GM10266 (cell line): ENCODE data around the gene CALN1.

ENCODE experiments used
- DNase-seq: peaks from one replicate; pipeline ENCODE4 v3.0.0; 2012; ENCODE audit errors: extremely low spot score
- TF ChIP-seq, protein P1 (sequence below): IDR thresholded peaks from 2 replicates; pipeline ENCODE4 v1.5.1; 2012; ENCODE audit warnings: mild to moderate bottlenecking, low read depth; ENCODE audit not compliant: control insufficient read depth, insufficient read depth; ENCODE audit errors: missing control alignments

The CALN1 gene

DNA sequence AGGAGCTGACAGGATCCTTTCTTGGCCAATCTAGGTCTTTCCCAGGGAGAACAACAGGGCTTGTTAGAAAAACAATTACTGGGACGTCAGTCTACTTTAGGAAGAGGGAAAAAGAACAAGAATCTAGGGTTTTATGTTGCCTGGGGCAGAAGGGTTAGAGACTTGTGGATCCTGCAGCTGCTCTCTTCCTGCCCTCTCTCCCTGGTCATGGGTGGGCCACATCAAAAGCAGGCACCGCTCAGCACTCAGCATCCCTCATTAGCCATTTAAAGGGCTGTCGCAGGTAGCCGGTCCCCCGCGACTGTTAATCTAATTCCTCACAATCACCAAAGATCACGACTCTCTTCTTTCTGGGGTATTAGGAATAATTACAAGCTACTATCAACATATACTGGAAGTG, 631.9 kb downstream of the CALN1 start:
- DNase-seq, result no peak
- TF ChIP-seq, protein P1, sequence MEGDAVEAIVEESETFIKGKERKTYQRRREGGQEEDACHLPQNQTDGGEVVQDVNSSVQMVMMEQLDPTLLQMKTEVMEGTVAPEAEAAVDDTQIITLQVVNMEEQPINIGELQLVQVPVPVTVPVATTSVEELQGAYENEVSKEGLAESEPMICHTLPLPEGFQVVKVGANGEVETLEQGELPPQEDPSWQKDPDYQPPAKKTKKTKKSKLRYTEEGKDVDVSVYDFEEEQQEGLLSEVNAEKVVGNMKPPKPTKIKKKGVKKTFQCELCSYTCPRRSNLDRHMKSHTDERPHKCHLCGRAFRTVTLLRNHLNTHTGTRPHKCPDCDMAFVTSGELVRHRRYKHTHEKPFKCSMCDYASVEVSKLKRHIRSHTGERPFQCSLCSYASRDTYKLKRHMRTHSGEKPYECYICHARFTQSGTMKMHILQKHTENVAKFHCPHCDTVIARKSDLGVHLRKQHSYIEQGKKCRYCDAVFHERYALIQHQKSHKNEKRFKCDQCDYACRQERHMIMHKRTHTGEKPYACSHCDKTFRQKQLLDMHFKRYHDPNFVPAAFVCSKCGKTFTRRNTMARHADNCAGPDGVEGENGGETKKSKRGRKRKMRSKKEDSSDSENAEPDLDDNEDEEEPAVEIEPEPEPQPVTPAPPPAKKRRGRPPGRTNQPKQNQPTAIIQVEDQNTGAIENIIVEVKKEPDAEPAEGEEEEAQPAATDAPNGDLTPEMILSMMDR, result no peak

DNA sequence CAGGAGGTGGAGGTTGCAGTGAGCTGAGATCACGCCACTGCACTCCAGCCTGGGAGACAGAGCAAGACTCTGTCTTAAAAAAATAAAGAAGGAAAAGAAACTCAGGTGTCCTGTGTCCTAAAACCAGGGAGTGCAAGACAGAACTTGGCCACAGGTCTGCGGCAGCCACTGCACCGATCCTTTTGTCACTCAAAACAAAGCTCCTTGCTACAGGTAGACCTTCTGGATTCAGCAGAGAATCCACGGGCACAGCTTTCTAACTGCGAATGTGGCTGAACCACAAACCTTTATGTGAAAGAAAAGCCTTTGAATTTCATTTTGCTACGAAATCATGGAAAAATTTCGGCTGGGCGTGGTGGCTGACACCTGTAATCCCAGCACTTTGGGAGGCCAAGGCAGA, 634.9 kb downstream of the CALN1 start:
- TF ChIP-seq, protein P1, result no peak
- no peak for DNase-seq

DNA sequence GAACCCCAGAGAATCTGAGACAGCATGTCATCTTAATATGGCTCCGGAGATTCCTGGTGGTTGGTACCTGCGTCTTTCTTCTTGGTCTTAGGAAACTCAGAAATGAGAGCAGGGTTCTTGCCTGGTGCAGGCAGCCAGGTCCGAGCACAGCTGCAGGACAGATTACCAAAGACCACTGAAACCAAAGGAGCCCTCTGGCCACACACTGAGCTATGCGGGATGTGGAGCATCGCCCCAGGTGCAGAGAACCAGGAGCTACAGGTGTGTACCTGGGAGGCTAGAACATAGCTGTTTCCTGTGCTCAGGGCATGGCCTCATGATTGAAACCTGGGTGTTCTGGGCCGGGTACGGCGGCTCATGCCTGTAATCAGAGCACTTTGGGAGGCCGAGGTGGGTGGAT, 635.4 kb downstream of the CALN1 start:
- no peak for DNase-seq
- TF ChIP-seq, protein P1, result no peak

DNA sequence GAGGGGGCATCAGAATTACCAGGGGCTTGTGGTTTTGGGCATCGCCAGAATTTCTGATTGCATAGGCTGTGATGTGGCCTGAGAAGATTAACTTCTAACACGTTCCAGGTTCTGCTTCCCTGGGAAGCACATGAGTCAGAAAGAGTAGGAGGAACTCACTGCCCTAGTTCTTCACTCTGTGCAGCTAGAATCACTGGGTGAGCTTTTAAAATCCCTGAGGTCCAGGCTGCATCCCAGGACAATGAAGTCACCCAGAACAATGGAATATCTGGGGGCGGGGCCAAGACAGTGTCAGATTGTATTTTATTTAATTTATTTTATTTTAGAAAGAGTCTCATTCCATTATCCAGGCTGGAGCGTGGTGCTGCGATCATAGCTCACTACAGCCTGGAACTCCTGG, 636.5 kb downstream of the CALN1 start:
- TF ChIP-seq, protein P1, result no peak
- no peak for DNase-seq

DNA sequence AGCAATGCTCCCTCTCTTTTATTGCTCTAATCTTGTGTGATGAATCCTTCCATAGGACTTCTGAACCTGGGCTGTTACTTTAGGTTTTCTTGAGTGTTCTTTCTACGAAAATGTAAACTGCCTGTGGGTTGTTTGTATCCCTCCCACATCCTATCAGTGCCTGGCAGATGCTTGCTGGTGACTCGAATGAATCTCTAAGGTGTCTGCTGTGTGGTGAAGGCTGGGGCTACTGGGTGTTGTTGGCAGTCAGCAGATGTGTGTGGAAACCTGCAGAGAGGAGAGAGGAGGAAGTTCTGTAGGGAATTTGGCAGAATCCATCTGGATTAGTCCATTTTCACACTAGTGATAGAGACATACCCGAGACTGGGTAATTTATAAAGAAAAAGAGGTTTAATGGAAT, 639.4 kb downstream of the CALN1 start:
- DNase-seq, result no peak
- TF ChIP-seq, protein P1, result no peak

DNA sequence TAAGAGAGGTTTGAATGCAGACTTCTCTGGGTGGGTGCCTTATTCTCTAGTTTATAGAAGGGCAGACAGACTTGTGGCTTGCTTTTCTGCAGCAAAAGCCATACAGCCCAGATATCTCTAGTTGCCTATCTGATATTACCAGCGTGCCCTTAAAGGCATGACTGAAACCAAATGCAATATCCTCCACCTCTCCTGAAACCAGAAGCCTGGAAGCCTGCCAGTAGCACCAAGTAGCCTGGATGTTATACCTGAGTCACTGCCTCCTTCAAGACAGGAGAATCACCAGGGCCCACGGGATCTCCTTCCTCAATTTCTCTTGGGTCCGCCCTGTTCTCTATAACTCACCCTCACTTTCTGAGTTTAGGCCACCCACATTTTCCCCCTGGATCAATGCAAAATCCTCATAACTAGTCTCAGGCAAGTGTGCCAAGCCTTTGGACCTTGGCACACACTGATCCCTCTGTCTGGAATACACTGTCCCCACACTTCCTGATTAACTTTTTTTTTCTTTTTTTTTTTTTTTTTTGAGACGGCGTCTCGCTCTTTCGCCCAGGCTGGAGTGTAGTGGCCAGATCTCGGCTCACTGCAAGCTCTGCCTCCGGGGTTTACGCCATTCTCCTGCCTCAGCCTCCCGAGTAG, 641.8 kb downstream of the CALN1 start:
- TF ChIP-seq, protein P1, result no peak
- DNase-seq, result no peak

DNA sequence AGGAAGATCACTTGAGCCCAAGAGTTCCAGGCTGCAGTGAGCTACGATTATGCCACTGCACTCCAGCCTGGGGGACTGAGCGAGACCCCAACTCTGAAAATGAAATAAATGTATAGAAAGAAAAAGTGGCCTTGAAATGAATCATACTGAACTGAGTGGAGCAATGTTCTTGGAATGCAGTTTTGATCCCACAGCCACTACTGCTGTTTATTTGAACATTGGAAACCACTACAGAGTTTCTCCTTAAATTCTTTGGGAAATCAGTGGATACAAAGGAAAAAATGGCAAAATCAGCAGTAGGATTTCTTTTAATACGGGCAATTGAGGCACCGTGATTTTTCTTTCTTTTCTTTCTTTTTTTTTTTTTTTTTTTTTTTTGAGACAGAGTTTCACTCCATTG, 642.8 kb downstream of the CALN1 start:
- no peak for DNase-seq
- TF ChIP-seq, protein P1, result no peak
